ENCODE data around the gene SLX4IP. TPM values are rescaled to one million over a fixed set of nuclear protein-coding genes. Genes with fewer than 3 reads are reported as not detected.

SLX4IP gene
- total and polyA plus RNA-seq, 12 donors = 2.8 to 8.2 (median 4.8) TPM

DNA sequence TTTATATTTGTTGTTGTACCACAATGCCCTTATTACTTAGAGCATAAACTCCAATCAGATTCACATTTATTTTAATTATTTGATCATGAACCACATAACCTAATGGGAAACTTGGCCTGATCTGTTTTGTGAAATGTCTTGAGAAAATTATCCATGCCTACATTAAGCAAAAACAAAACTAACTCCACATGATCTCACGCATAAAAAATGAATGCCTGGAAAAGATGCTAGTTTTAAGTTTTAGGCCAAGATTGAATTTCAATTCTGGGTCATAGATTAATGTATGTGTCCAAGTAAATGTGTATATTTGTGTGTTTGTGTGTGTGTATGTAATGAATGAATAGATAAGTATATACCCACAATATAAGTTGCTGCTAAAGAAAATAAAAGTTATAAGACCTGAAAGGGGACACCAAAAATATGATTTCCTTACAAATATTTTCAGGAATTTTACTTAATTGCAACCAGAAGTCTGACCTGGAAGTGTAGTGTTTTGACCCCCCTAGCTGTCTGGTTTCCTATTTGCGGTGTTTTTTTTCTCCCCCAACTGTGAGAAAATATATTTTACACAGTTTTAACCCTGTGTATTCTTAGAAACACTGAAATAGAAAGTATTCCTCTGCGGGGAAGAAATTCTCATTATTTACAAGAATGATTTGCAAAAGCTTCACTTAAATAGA, 141.4 kb downstream of the SLX4IP start:
- WGBS, 4 donors = 75 to 83% (median 78%) methylated on average over 3 of the region's 3 CpGs
- H3K36me3 ChIP-seq (replicated peaks in 1 of 2) = no peaks in the 10 kb centered on the region
- intact Hi-C loops (cut with DNase I) = no loop called here
- no peak for DNase-seq
- no peak overlapping the region for H3K4me3 ChIP-seq
- H3K9me3 ChIP-seq (replicated peaks in 1 of 3) = no peaks in the 10 kb centered on the region
- TF ChIP-seq POLR2A (IDR thresholded peaks at IDR 0.05) (no peak), CTCF (IDR thresholded peaks at IDR 0.05) (no peak)
- no peak overlapping the region for H3K27ac ChIP-seq
- no peaks in the 10 kb centered on the region for H3K27me3 ChIP-seq
- H3K4me1 ChIP-seq (replicated peaks in 1 of 2) = no peaks in the 10 kb centered on the region

GRCh38 chr20:10577648-10578047, 142.5 kb downstream of the SLX4IP start:
- Histone ChIP-seq H3K4me3 (no peak overlapping the region), H3K27ac (no peak overlapping the region), H3K4me1 (replicated peaks in 1 of 2) (no peaks in the 10 kb centered on the region), H3K9me3 (replicated peaks in 1 of 3) (no peaks in the 10 kb centered on the region), H3K27me3 (no peaks in the 10 kb centered on the region), H3K36me3 (replicated peaks in 1 of 2) (no peaks in the 10 kb centered on the region)
- WGBS, 4 donors = 94 to 96% (median 95%) methylated on average over 3 of the region's 3 CpGs
- DNase-seq = no peak
- TF ChIP-seq CTCF (IDR thresholded peaks at IDR 0.05) = no peak
- no peak for TF ChIP-seq POLR2A (IDR thresholded peaks at IDR 0.05)
- intact Hi-C loops (cut with DNase I) = no loop called here

DNA sequence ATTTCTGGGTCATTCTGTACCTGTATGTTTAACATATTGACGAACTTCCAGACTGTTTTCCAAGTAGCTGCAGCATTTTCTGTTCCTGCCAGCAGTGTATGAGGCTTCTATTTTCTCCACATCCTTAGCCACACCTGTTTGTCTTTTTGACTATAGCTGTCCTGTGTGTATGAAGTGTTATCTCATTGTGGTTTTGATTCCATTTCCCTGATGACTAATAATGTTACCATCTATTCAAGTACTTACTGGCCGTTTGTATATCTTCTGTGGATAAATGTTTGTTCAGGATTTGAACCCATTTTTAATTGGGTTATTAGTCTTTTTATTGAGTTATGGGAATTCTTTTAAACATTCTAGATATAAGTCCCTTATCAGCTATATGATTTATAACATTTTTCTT, 143.5 kb downstream of the SLX4IP start:
- no peaks in the 10 kb centered on the region for H3K4me1 ChIP-seq (replicated peaks in 1 of 2)

DNA sequence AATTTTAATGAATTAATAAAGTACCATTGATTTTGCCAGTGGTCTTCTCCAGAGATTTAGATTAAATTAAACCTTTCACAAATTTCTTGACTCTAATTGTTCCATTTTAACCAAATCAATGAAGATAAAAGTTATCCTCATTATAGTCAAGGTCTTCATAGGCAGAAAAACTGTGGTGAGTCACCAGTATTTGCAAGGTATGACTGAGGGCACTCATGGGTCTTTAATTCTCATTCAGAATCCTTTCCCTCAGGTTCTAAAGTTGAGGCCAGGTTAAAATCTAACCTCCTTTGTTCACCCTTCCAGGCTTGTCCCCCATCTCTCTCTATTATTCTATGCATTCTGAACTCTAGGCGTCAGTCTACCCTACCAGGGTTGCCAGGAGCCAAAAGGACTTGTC, 144.8 kb downstream of the SLX4IP start:
- intact Hi-C loops (cut with DNase I) = no loop called here

More for the DNA sequence above, 143.5 kb downstream of the SLX4IP start:
- no peak for TF ChIP-seq POLR2A (IDR thresholded peaks at IDR 0.05)
- TF ChIP-seq CTCF (IDR thresholded peaks at IDR 0.05) = no peak
- Histone ChIP-seq H3K9me3 (replicated peaks in 1 of 3) (no peaks in the 10 kb centered on the region), H3K27me3 (no peaks in the 10 kb centered on the region), H3K4me3 (no peak overlapping the region), H3K27ac (no peak overlapping the region), H3K36me3 (replicated peaks in 1 of 2) (no peaks in the 10 kb centered on the region)
- intact Hi-C loops (cut with DNase I) = no loop called here
- no peak for DNase-seq
- 53 to 71% (median 67%) methylated on average over 2 of the region's 2 CpGs for WGBS, 4 donors

More for the DNA sequence above, 144.8 kb downstream of the SLX4IP start:
- Histone ChIP-seq H3K9me3 (replicated peaks in 1 of 3) (no peaks in the 10 kb centered on the region), H3K4me1 (replicated peaks in 1 of 2) (no peaks in the 10 kb centered on the region), H3K36me3 (replicated peaks in 1 of 2) (no peaks in the 10 kb centered on the region), H3K27ac (no peak overlapping the region), H3K4me3 (no peak overlapping the region), H3K27me3 (no peaks in the 10 kb centered on the region)
- no peak for TF ChIP-seq CTCF (IDR thresholded peaks at IDR 0.05)
- TF ChIP-seq POLR2A (IDR thresholded peaks at IDR 0.05) = no peak
- 75 to 97% (median 95%) methylated on average over 1 of the region's 1 CpG for WGBS, 4 donors
- no peak for DNase-seq

Measured in adrenal gland (tissue), 12 donors.